Measurements from ENCODE around the gene FILIP1L.

The FILIP1L gene

DNA sequence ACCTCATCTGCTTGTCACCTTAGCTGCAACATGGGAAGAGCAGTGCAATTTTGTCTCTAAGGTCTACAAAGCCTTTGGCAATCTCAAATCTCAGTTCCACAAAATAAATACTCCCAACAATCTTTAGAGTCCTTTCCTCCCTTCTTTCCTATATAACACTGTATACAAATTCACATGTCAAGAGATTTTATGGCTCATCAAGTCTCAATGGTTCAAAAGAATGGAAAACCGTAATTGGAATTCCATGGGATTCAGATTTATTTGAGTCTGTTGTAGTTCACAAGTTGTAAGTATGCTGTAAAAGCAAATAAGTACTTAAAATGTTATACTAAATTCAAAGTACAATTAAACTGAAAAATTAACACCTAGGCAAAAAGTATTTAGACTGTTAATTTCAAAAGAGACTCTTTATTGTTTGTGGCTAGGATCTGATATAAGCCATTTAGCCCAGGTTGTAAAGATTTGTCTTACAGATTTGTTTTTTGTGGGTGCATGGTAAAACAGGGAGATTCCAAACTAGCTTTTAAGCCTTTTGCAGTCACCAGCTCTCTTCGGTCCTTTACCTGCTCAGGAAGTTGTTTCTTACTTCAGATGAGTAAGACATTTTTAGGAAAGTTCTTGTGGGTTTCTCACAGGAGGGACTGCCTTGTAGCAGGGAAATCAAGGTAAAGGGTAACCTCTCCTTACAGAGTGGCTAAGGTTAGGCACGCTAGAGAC, 246.5 kb downstream of the FILIP1L start:
- TF ChIP-seq, protein P1, sequence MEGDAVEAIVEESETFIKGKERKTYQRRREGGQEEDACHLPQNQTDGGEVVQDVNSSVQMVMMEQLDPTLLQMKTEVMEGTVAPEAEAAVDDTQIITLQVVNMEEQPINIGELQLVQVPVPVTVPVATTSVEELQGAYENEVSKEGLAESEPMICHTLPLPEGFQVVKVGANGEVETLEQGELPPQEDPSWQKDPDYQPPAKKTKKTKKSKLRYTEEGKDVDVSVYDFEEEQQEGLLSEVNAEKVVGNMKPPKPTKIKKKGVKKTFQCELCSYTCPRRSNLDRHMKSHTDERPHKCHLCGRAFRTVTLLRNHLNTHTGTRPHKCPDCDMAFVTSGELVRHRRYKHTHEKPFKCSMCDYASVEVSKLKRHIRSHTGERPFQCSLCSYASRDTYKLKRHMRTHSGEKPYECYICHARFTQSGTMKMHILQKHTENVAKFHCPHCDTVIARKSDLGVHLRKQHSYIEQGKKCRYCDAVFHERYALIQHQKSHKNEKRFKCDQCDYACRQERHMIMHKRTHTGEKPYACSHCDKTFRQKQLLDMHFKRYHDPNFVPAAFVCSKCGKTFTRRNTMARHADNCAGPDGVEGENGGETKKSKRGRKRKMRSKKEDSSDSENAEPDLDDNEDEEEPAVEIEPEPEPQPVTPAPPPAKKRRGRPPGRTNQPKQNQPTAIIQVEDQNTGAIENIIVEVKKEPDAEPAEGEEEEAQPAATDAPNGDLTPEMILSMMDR (IDR thresholded peaks at IDR 0.05) = no peak

DNA sequence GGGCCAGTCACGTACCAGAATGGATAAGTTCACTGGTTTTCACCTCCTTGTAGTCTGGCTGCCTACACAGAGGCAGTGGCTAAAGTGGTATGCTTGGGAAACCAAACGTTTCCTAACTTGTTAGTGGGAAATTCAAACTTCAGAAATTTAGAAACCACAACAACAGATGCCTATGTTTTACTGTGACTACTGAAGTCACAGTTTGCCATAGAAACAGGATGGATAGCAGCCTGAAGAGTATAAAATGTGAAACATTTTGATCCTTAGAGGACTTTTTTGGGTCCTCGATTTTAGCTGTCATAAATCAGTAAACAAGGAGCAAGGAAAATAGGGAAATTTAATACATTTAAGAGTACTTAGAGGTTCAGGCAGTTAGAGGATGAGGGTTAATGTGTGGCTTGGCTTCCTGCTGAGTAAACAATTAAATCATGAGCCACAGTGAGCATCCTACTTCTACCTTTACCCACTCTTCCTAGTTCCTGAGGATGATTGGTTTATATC, 248.0 kb downstream of the FILIP1L start:
- TF ChIP-seq, protein P1 (IDR thresholded peaks at IDR 0.05) = no peak

DNA sequence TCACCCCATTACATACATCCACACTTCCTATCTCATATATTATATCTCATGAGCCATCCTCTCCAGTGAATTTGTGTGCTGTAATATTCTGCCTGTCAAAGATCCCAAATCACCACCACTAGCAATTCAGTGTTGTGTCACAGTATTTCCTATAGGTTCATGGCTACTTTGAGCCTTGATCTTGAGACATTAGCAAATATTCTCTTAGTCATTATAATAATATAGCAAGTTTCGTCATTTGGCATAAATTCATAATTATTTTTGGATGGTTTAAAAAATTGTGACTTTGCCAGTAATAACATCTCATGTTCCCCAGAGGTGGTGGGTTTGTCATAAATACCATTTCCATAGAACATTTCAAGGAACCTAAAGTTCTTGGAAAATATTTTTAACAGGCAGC, 249.0 kb downstream of the FILIP1L start:
- TF ChIP-seq, protein P1 (IDR thresholded peaks at IDR 0.05) = no peak

DNA sequence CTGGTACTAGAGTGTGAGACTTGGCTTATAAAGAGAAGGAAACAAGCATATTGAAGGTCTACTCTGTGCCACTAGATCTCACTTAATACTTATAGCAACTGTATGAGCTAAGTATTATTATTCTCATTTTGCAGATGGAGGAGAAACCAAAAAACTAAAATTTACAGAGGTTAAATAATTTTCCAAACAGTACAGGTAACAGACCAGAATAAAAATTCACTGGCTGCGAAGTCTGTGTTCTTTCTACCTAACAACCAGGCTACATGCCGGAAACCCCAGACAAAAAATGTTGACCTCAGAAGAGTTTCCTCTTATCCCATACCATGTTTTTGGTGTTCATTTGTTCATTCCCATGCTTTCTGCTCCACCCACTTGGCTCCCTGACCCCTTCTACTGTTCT, 250.0 kb downstream of the FILIP1L start:
- TF ChIP-seq, protein P1 (IDR thresholded peaks at IDR 0.05) = no peak

DNA sequence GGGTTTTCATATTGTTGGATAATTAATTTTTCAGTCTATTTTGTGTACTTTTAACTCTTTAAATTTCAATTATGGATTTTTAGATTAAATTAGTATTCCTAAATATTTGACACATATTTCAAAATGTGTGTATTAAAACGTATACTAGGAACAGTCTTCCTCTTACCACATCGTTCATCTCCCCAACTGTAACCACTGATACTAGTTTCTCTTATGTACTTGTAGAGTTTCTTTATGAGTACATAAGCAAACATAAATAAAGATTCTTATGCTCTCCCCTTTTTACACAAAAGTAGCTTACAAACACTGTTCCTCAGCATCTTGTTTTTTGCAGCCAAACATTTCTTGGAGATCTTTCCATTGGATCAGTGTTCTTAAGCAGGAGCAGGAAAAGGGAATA, 250.7 kb downstream of the FILIP1L start:
- TF ChIP-seq, protein P1 (IDR thresholded peaks at IDR 0.05) = no peak

DNA sequence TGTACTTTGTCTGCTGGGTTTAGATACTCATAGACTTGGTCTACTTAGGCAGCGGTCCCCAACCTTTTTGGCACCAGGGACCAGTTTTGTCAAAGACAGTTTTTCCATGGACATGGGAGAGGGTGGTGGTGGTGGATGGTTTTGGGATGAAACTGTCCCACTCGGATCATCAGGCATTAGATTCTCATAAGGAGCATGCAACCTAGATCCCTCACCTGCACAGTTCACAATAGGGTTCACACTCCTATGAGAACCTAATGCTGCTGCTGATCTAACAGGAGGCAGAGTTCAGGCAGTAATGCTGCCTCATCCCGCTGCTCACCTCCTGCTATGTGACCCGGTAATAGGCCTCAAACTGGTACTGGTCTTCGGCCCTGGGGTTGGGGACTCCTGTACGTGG, 251.3 kb downstream of the FILIP1L start:
- TF ChIP-seq, protein P1 (IDR thresholded peaks at IDR 0.05) = no peak

DNA sequence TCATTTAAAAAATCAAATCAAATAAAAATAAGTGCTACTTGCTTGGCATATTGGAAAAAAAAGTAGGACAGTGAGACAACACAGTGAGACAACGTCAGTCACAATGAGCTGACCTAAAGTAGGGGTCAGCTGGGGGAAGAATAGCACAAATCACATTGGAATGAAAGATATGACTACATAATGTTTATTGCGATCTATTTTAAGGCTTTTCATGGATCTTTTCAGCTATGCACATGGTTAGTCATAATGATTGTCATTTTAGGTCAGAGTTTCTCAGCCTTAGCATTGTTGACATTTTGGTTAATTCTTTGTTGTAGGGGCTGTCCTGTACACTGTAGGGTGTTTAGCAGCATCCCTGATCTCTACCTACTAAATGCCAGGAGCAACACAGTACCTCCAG, 252.1 kb downstream of the FILIP1L start:
- TF ChIP-seq, protein P1 (IDR thresholded peaks at IDR 0.05) = no peak
